Peyer's patch (tissue), 4 donors: ENCODE measurements around the gene MPZL3.

ENCODE experiments used
- CTCF ChIP-seq, 6 experiments: fragments of 450-650 bp in 4 of 6; fragments of 200-600 bp in 2 of 6; sonication (generic) in 1 of 6; IDR thresholded peaks; one replicate each; pipeline ENCODE4 v1.5.1; 2017 to 2019; ENCODE audit warnings: antibody characterized with exemption in 6 of 6, mild to moderate bottlenecking in 3 of 6, moderate library complexity in 1 of 6
- POLR2A ChIP-seq, 2 donors: fragments of 450-650 bp; IDR thresholded peaks; one replicate each; pipeline ENCODE4 v1.5.1; 2017; ENCODE audit warnings: antibody characterized with exemption in 2 of 2, mild to moderate bottlenecking in 2 of 2, moderate library complexity in 2 of 2

DNA sequence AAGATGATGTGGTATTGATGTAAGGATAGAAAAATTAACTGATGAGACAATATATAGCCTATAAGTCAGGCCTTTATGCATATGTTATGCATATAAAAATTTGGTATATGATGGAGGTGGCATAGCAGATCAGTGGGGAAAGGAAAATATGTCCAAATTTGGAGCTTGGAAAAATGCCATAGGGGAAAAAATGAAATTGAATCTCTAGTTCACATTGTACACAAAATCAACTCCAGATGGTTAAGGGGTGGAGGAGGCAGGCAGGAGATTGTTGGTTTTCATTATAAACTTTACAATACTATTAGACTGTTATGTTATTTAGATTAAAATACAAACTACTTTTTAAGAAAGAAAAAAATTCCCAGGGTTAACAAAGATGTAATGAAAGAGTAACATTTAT lies 37.2 kb upstream of the MPZL3 start:
- TF ChIP-seq CTCF (IDR thresholded peaks at IDR 0.05): no peak
- no peak for TF ChIP-seq POLR2A (IDR thresholded peaks at IDR 0.05)
